HUES64 (cell line): Measurements from ENCODE around the gene NUDT22.
A peak's percentile ranks its signal among the peaks of the same experiment; 100 is the strongest.

Experiments
- H3K27ac ChIP-seq: 2 replicates; pipeline ENCODE4 v1.7.0; 2013; ENCODE audit warnings: low read depth, low read length, inconsistent platforms
- H3K27me3 ChIP-seq: 2 replicates; pipeline ENCODE4 v1.6.1; 2013; ENCODE audit warnings: mild to moderate bottlenecking, low read length; ENCODE audit not compliant: insufficient read depth
- H3K36me3 ChIP-seq: 2 replicates; pipeline ENCODE4 v1.6.1; 2013; ENCODE audit warnings: mild to moderate bottlenecking, low read length; ENCODE audit not compliant: insufficient read depth
- H3K4me1 ChIP-seq: 2 replicates; pipeline ENCODE4 v1.6.1; 2013; ENCODE audit warnings: mild to moderate bottlenecking, low read length, moderate library complexity; ENCODE audit not compliant: insufficient read depth
- H3K4me3 ChIP-seq: 2 replicates; pipeline ENCODE4 v1.5.1; 2013; ENCODE audit warnings: mild to moderate bottlenecking, low read length, moderate library complexity
- H3K9ac ChIP-seq: 2 replicates; pipeline ENCODE4 v1.6.1; 2013; ENCODE audit warnings: mild to moderate bottlenecking, low read depth, low read length
- H3K9me3 ChIP-seq: 2 replicates; pipeline ENCODE4 v1.6.1; 2013; ENCODE audit warnings: low read depth, low read length; ENCODE audit not compliant: insufficient read depth
- WGBS: fragments of 150-250, 120-280 bp; methylation state at CpG from one replicate; pipeline ENCODE4 v1.1.7; 2013; ENCODE audit warnings: missing lambda C conversion rate; 5-methylcytosine and 5-hydroxymethylcytosine counted together

NUDT22 gene

DNA sequence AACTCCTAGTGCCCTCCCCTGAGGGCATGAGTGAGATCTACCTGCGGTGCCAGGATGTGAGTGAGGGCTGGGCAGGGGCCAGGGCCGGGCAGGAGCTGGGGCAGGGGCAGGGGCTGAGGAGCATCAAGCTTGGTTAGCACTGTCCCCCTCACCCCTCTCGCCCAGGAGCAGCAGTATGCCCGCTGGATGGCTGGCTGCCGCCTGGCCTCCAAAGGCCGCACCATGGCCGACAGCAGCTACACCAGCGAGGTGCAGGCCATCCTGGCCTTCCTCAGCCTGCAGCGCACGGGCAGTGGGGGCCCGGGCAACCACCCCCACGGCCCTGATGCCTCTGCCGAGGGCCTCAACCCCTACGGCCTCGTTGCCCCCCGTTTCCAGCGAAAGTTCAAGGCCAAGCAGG, 5.8 kb upstream of the NUDT22 start:
- Histone ChIP-seq H3K27me3 (no peaks in the 10 kb centered on the region), H3K9ac (no peak overlapping the region), H3K36me3 (peaks cover 18% of the 10 kb centered on the region), H3K9me3 (no peaks in the 10 kb centered on the region), H3K27ac (no peak overlapping the region), H3K4me1 (peaks cover 3% of the 10 kb centered on the region; the same call in 1 of the 2 replicates), H3K4me3 (no peak overlapping the region)
- WGBS = 91% methylated on average over 17 of the region's 17 CpGs

DNA sequence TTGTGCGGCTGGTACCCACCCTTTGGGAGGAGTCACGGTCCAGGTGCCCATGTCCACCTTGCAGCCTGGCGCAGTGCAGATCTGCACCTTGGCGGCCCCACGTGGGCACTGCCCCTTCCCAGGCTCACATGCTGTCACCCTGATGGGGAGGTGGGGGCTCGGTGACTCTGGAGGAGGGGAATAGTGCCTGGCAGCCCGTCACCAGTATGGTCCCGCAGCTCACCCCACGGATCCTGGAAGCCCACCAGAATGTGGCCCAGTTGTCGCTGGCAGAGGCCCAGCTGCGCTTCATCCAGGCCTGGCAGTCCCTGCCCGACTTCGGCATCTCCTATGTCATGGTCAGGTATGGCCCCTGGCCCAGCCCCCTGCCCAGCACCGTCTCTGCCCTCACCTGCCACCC, 5.3 kb upstream of the NUDT22 start:
- peaks cover 18% of the 10 kb centered on the region for H3K36me3 ChIP-seq
- no peak overlapping the region for H3K27ac ChIP-seq
- peaks cover 4% of the 10 kb centered on the region; the same call in 1 of the 2 replicates for H3K4me1 ChIP-seq

DNA sequence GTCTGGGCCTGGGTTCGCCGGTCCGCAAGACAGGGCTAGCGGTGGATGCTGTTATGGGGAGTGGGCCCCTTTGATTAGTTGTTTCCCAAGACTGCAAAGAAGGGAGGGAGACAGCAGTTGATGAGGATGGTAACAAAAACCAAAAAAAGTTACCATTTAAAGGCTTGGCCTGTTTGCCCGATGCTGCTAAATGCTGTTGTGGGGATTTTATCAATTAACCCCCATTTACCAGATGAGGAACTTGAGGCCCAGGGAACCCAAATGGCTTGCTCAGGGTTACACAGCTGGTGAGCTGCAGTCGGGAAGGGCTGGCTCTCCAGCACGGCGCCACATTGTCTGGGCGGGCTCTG, 3.4 kb upstream of the NUDT22 start:
- H3K27me3 ChIP-seq = no peaks in the 10 kb centered on the region
- H3K9me3 ChIP-seq = no peaks in the 10 kb centered on the region
- H3K36me3 ChIP-seq = peaks cover 18% of the 10 kb centered on the region
- WGBS = 87% methylated on average over 9 of the region's 9 CpGs
- no peak overlapping the region for H3K4me3 ChIP-seq
- H3K27ac ChIP-seq = no peak overlapping the region
- H3K4me1 ChIP-seq = peaks cover 11% of the 10 kb centered on the region; the same call in 1 of the 2 replicates
- no peak overlapping the region for H3K9ac ChIP-seq

More for the DNA sequence above, 5.3 kb upstream of the NUDT22 start:
- 94% methylated on average over 14 of the region's 14 CpGs for WGBS
- H3K4me3 ChIP-seq = no peak overlapping the region
- no peaks in the 10 kb centered on the region for H3K9me3 ChIP-seq
- no peaks in the 10 kb centered on the region for H3K27me3 ChIP-seq
- H3K9ac ChIP-seq = no peak overlapping the region

DNA sequence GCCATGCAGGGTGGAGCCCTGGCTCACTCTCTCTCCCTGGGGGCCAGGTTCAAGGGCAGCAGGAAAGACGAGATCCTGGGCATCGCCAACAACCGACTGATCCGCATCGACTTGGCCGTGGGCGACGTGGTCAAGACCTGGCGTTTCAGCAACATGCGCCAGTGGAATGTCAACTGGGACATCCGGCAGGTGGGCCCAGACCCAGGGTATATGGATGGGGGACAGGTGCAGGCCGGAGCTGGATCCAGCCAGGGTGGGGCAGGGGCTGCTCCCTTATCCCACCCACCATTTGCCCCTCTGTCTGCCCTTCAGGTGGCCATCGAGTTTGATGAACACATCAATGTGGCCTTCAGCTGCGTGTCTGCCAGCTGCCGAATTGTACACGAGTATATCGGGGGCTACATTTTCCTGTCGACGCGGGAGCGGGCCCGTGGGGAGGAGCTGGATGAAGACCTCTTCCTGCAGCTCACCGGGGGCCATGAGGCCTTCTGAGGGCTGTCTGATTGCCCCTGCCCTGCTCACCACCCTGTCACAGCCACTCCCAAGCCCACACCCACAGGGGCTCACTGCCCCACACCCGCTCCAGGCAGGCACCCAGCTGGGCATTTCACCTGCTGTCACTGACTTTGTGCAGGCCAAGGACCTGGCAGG, 2.9 kb upstream of the NUDT22 start:
- H3K9ac ChIP-seq = no peak overlapping the region
- WGBS = 95% methylated on average over 24 of the region's 24 CpGs

DNA sequence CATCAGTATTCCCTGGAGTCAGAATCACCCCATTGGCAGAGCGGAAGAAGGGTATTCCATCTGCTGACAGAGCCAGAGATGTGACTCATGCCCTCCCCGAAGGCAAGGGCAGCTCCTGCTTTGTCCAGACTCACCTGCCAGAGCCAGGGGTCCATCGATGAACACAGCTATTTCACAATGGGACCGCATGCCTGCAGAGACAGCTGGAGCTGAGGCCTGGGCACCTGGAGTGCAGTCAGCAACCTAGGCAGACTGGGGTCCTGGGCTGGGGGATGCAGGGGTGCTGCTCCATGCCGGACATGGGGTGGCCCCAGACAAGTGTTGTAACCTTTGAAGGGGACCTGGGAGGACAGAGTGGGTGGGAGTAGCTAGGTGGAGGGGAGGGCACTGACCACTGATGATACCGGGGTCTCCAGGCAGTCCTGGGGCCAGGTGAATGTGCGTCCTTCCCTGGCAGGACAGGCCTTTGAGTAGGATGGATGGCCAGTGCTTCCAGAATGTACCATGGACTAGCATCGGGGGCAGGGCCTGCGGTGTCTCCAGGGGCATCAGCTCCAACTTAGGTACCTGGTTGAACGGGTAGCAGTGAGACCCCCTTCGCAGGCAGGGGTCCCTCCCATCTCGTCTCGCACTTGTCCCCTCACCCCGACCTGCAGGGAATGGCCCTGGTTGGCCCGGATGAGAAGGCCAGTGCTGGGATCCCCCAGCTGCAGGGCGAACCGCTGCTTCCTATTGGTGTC, 1.8 kb upstream of the NUDT22 start:
- 94% methylated on average over 17 of the region's 17 CpGs for WGBS
- peaks cover 18% of the 10 kb centered on the region for H3K36me3 ChIP-seq
- H3K27ac ChIP-seq = no peak overlapping the region
- H3K4me1 ChIP-seq = peaks cover 11% of the 10 kb centered on the region; the same call in 1 of the 2 replicates
- no peaks in the 10 kb centered on the region for H3K27me3 ChIP-seq
- H3K9ac ChIP-seq = no peak overlapping the region
- no peaks in the 10 kb centered on the region for H3K9me3 ChIP-seq
- H3K4me3 ChIP-seq = no peak overlapping the region

More for the DNA sequence above, 2.9 kb upstream of the NUDT22 start:
- no peaks in the 10 kb centered on the region for H3K27me3 ChIP-seq
- no peak overlapping the region for H3K27ac ChIP-seq
- no peaks in the 10 kb centered on the region for H3K9me3 ChIP-seq
- no peak overlapping the region for H3K4me3 ChIP-seq
- H3K36me3 ChIP-seq = peaks cover 18% of the 10 kb centered on the region
- H3K4me1 ChIP-seq = peaks cover 11% of the 10 kb centered on the region; the same call in 1 of the 2 replicates

DNA sequence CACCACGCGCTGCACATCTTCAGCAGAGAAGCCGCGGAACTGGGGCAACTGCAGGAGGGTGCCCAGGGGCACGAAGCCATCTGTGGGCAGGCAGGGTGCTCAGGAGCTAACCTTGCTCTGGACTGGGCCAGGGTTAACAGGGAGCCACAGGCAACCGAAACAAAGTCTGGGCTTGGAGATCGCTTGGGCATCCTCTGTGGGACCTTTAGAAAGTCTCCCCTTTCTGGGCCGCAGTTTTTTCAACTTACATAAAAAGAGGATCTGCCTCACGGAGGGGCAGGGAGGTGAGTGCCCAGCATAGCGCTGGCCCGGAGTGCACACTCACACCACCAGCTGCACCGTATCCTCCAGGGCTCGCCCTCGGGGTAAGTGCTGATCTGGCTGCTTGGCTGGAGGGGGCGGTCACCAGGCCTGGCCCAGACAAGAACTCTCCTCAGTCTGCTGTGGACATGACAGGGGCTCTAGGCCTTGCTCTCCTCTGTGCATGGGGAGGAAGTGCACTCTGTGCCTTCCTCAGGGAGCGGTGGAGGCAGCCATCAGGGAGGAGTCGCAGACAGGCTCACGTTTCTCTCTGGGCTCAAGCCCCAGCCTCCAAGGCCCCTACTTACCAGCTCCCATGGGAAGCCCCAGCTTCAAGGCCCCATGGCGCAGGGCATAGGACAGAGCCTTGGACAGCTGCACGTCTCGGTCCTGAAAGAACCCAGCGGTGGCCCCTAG, 1.0 kb upstream of the NUDT22 start:
- 75% methylated on average over 22 of the region's 22 CpGs for WGBS
- no peaks in the 10 kb centered on the region for H3K9me3 ChIP-seq
- H3K27me3 ChIP-seq = no peaks in the 10 kb centered on the region
- peak overlapping the region; percentile 75 for H3K9ac ChIP-seq
- H3K4me1 ChIP-seq = peaks cover 11% of the 10 kb centered on the region; the same call in 1 of the 2 replicates
- peak overlapping the region; percentile 82 for H3K4me3 ChIP-seq
- H3K27ac ChIP-seq = no peak overlapping the region; the same call in 1 of the 2 replicates
- H3K36me3 ChIP-seq = peaks cover 12% of the 10 kb centered on the region

DNA sequence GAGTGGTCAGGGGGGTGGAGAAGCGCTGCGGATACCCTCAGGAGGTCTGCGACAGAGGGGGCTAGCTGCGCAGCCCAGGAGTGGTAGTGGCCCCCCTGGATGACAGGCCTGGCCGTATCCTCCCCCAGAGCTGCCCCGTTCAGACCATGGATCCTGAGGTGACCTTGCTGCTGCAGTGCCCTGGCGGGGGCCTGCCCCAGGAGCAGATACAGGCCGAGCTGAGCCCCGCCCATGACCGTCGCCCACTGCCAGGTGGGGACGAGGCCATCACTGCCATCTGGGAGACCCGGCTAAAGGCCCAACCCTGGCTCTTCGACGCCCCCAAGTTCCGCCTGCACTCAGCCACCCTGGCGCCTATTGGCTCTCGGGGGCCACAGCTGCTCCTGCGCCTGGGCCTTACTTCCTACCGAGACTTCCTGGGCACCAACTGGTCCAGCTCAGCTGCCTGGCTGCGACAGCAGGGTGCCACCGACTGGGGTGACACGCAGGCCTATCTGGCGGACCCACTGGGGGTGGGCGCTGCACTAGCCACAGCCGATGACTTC, 505 bp downstream of the NUDT22 start:
- peaks cover 11% of the 10 kb centered on the region; the same call in 1 of the 2 replicates for H3K4me1 ChIP-seq
- H3K9me3 ChIP-seq = no peaks in the 10 kb centered on the region
- H3K36me3 ChIP-seq = peaks cover 4% of the 10 kb centered on the region; the same call in 1 of the 2 replicates
- peak overlapping the region; percentile 82 for H3K9ac ChIP-seq
- peak overlapping the region; percentile 82 for H3K4me3 ChIP-seq
- H3K27me3 ChIP-seq = no peaks in the 10 kb centered on the region
- H3K27ac ChIP-seq = peak overlapping the region; percentile 28; the same call in 1 of the 2 replicates
- WGBS = 35% methylated on average over 26 of the region's 26 CpGs

DNA sequence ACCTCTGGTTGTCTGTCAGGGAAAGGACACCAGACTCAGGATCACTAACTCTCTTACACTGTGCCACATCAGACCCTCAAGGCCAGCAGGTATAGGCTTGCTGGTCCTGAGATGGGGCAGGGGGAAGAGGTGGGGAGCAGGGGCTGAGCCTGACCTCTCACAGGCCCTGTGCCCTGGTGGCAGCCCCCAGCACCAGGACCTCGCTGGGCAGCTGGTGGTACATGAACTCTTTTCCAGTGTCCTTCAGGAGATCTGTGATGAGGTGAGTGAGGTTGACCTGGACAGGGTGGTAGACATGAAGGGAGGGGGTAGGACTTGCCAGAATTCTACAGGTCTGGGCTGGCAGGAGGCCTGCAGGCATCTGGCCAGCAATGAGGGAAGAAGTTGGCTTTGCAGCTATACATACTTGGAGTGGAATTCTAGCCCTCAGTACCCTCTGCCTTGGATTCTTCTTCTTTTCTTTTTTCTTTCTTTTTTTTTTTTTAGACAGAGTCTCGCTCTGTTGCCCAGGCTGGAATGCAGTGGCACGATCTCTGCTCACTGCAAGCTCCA, 1.4 kb downstream of the NUDT22 start:
- Histone ChIP-seq H3K4me1 (peaks cover 11% of the 10 kb centered on the region; the same call in 1 of the 2 replicates), H3K27me3 (peaks cover 4% of the 10 kb centered on the region; the same call in 1 of the 2 replicates), H3K27ac (no peak overlapping the region), H3K9me3 (no peaks in the 10 kb centered on the region), H3K36me3 (peaks cover 4% of the 10 kb centered on the region; the same call in 1 of the 2 replicates), H3K9ac (no peak overlapping the region), H3K4me3 (no peak overlapping the region)
- 90% methylated on average over 3 of the region's 3 CpGs for WGBS

DNA sequence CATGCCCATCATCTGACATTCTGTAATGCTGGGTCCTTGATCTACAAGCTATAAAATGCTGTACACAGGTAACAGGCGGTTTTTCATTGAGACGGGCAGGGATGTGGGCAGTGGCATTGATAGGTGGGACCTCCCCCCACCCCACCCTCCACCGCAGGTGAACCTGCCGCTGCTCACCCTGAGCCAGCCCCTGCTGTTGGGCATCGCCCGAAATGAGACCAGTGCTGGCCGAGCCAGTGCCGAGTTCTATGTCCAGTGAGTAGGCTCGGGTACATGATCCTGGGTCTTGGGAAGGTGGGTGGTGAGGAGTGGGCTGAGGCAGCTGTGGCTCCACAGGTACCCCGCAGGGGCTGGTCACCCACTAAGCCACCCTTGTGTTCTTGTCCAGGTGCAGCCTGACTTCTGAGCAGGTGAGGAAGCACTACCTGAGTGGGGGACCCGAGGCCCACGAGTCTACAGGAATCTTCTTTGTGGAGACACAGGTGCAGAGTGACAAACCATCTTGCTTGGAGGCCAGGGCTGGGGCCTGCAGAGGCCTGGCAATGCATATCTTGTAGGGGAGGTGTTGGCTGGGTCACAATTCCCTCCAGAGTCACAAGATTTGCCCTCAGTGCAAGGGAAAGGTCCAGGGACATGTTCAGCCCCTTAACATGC, 3.1 kb downstream of the NUDT22 start:
- Histone ChIP-seq H3K4me3 (peak overlapping the region; percentile 90; the same call in 1 of the 2 replicates), H3K36me3 (no peaks in the 10 kb centered on the region), H3K27me3 (peaks cover 15% of the 10 kb centered on the region; the same call in 1 of the 2 replicates), H3K9ac (no peak overlapping the region; the same call in 1 of the 2 replicates), H3K9me3 (no peaks in the 10 kb centered on the region), H3K27ac (no peak overlapping the region), H3K4me1 (peaks cover 11% of the 10 kb centered on the region; the same call in 1 of the 2 replicates)
- WGBS = 93% methylated on average over 10 of the region's 12 CpGs

DNA sequence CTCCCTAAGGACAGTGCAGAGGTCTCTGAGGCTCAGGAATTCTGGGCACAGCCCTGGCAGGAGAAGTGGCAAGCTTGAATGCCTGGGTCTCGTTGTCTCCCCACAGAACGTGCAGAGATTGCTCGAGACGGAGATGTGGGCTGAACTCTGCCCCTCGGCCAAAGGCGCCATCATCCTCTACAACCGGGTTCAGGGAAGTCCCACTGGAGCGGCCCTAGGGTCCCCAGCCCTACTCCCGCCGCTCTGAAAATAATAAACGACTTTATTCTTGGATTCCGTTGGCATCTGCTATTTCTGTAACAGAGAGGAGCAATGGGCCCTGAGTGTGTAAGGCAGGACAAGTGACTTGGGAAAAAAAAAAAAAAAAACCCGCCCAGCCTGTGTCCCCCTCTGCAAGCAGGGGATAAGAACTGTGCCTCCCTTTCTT, 3.7 kb downstream of the NUDT22 start:
- H3K27me3 ChIP-seq = peaks cover 15% of the 10 kb centered on the region; the same call in 1 of the 2 replicates
- no peaks in the 10 kb centered on the region for H3K9me3 ChIP-seq
- H3K27ac ChIP-seq = peak overlapping the region; percentile 47; the same call in 1 of the 2 replicates
- peaks cover 11% of the 10 kb centered on the region; the same call in 1 of the 2 replicates for H3K4me1 ChIP-seq
- H3K36me3 ChIP-seq = no peaks in the 10 kb centered on the region
- H3K4me3 ChIP-seq = peak overlapping the region; percentile 90
- peak overlapping the region; percentile 56 for H3K9ac ChIP-seq
- 58% methylated on average over 13 of the region's 13 CpGs for WGBS
